IPS DF 19.7 (cell line): Measurements from ENCODE around the gene MYO10.

ENCODE experiments used
- DNase-seq: peaks from one replicate; pipeline ENCODE4 v3.0.0-alpha.2; 2013; ENCODE audit warnings: low read depth, low spot score

MYO10 gene

GRCh38 chr5:16617274-16617968, 318.7 kb downstream of the MYO10 start:
- DNase-seq: no peak

DNA sequence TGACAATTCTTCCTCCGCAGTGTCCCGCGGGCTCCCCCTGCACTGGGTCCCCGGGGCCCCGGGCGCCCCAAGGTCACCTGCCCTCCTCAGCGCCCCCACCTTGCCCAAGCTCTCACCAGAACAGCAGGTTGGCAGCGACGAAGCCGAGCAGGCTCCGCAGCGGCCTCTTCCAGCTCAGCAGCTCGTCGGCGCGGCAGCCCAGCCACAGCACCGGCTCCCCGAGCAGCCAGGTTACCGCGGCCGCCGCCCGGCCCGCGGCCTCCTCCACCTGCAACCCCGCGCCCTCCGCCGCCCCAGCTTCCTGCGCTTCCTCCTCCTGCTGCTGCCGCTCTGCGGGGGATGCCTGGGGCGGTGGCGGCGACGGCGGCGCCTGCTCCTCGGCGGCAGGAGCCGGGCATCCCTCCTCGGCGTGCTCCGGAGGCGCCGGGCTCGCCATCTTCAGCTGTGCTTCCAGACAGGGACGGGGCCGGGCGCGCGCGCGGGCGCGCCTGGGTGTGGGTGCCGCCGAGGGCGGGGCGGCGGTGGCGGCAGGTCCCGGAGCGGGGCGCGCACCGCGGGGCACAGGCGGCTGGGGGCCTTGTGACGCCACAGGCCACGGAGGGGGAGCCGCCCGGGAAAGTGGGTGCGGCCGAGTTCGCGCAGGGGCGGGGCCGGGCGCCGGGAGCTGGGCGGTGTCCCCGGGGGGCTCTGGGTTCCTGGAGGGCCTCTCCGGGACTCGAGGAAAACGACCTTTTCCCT, 319.4 kb downstream of the MYO10 start, which contains the start of gene RETREG1:
RETREG1 (minus strand) TSS at position 462 of the 738 bp plus-strand sequence; CDS start at position 436, 26 bp downstream.
- DNase-seq: no peak

DNA sequence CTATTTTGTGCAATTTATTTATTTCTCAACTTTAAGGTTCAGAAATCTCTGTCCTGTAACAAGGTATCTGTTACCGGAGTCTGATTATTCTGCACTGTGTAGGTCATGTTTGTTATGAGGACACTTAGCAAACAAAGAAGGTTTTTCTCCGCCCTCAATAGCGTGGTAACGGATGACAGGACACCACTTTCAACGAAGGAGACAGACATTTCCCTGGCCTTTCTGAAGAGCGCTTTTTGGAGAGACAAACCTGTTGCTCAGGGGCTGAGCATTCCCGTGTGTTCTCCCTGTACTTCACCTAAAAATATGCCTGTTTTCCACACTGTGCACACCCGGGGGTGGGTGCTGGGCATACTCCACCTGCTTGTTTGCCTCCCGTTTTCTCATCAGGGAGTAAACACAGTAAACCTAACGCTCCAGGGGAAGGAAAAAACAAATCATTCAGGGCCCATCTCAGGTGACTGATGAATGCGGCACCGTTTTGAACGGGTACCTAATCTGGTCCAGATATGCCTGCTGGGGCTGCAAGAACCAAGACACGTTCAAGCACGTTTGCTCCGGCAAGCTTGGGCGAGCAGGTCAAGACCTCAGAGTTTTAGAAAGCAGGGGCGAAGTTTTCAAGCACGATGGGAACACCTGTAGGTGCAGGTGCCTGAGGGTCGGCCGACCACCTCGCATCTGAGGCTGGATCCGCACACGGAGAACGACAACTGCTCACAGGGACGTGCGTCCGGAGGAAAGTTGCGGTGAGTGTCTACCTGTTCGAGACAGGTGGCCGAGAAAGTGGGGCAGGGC, 320.1 kb downstream of the MYO10 start:
- no peak for DNase-seq

GRCh38 chr5:16612007-16612406, 324.1 kb downstream of the MYO10 start:
- DNase-seq: no peak
